Lung (tissue), 12 donors: ENCODE measurements around the gene TRIM44. TPM values are rescaled to one million over a fixed set of nuclear protein-coding genes. Genes with fewer than 3 reads are reported as not detected.

ENCODE experiments used
- ATAC-seq: fragments of 200-7000 bp; cut with Tn5 transposase; one replicate; pipeline ENCODE4 v1.9.1; 2020; ENCODE audit warnings: moderate number of reproducible peaks; ENCODE audit not compliant: insufficient read depth, low FRiP score
- DNase-seq, 3 donors: peaks; one replicate each; pipeline ENCODE4 v3.0.0-alpha.2; 2013 to 2017
- H3K27ac ChIP-seq, 2 donors: one replicate each; pipeline ENCODE4 v1.5.1; 2013; ENCODE audit warnings: mild to moderate bottlenecking in 2 of 2, moderate library complexity in 2 of 2, control low read depth in 1 of 2, inconsistent platforms in 1 of 2, low read depth in 1 of 2, low read length in 1 of 2
- H3K27me3 ChIP-seq, 3 donors: one replicate each; pipeline ENCODE4 v1.5.1; 2013; ENCODE audit warnings: low read length in 2 of 3; ENCODE audit not compliant: control insufficient read depth in 3 of 3, insufficient read depth in 3 of 3
- H3K36me3 ChIP-seq, 4 donors: one replicate each; pipeline ENCODE4 v1.5.1; 2013; ENCODE audit warnings: low read length in 4 of 4, mild to moderate bottlenecking in 1 of 4, moderate library complexity in 1 of 4; ENCODE audit not compliant: control insufficient read depth in 4 of 4, insufficient read depth in 4 of 4
- H3K4me1 ChIP-seq, 5 donors: one replicate each; pipeline ENCODE4 v1.5.1; 2013; ENCODE audit warnings: low read length in 5 of 5, mild to moderate bottlenecking in 2 of 5, moderate library complexity in 1 of 5; ENCODE audit not compliant: control insufficient read depth in 5 of 5, insufficient read depth in 5 of 5
- H3K4me3 ChIP-seq: one replicate; pipeline ENCODE4 v1.5.1; 2013; ENCODE audit warnings: mild to moderate bottlenecking, control low read depth, moderate library complexity
- H3K9ac ChIP-seq, 2 donors: one replicate each; pipeline ENCODE4 v1.5.1; 2013; ENCODE audit warnings: low read length in 2 of 2, control low read depth in 1 of 2; ENCODE audit not compliant: insufficient read depth in 1 of 2
- H3K9me3 ChIP-seq, 4 donors: one replicate each; pipeline ENCODE4 v1.5.1; 2013; ENCODE audit warnings: low read length in 3 of 4, mild to moderate bottlenecking in 1 of 4, moderate library complexity in 1 of 4; ENCODE audit not compliant: control insufficient read depth in 4 of 4, insufficient read depth in 3 of 4
- WGBS, 2 donors: extraction: QIAGEN DNeasy Blood & Tissue Kit; methylation state at CpG; one replicate each; pipeline ENCODE4 v1.1.7; 2013; 5-methylcytosine and 5-hydroxymethylcytosine counted together
- polyA plus RNA-seq, 2 donors: library from polyadenylated mRNA; stranded (reverse); fragments of 200-250 nt; gene quantifications; one replicate each; pipeline ENCODE4 v1.2.1, GENCODE V29; 2013
- total RNA-seq, 2 donors: library from RNA; depleted of rRNA in 1 of 2; stranded (reverse); fragments of >200 nt in 1 of 2; gene quantifications; one replicate each; pipeline ENCODE4 v1.2.1, GENCODE V29; 2014 to 2021
- TF ChIP-seq, protein P1 (sequence below): IDR thresholded peaks from 2 replicates; pipeline ENCODE4 v1.5.1; 2012; ENCODE audit warnings: mild to moderate bottlenecking; ENCODE audit errors: control extremely low read depth, extremely low read depth
- donor health status: control.
- donor health status: control.
- donor health status: Bipolar disorder and iron deficiency.
- donor health status: healthy.
- donor health status: DM: yes; HTN: yes; CAD: no.

The TRIM44 gene
- total and polyA plus RNA-seq, 4 donors: 9.1 to 62.2 (median 22.7) TPM

DNA sequence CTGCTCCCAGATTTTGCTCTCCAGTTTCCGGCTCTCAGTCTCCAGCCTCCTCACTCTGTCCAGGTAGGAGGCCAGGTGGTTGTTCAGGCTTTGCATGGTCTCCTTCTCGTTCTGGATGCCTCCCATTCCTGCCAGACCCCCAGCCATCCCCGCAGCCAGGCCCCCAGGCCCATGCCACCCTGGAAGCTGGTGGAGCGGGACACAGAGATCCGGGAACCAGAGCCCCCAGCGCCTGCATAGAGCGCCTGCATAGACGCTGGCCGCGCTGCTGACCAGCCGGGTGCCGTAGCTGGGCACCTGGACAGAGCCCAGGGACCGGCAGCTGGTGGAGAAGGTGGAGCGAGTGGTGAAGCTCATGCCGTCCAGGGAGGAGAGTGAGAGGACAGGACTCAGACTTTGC lies 198.6 kb downstream of the TRIM44 start:
- Histone ChIP-seq H3K36me3 (no peaks in the 10 kb centered on the region), H3K4me1 (no peaks in the 10 kb centered on the region), H3K27ac (no peak overlapping the region), H3K27me3 (no peaks in the 10 kb centered on the region), H3K9ac (no peak overlapping the region), H3K4me3 (no peak overlapping the region), H3K9me3 (peaks cover 0 to 3% (median 0%) of the 10 kb centered on the region in 4 donors)
- DNase-seq: no peak
- TF ChIP-seq, protein P1, sequence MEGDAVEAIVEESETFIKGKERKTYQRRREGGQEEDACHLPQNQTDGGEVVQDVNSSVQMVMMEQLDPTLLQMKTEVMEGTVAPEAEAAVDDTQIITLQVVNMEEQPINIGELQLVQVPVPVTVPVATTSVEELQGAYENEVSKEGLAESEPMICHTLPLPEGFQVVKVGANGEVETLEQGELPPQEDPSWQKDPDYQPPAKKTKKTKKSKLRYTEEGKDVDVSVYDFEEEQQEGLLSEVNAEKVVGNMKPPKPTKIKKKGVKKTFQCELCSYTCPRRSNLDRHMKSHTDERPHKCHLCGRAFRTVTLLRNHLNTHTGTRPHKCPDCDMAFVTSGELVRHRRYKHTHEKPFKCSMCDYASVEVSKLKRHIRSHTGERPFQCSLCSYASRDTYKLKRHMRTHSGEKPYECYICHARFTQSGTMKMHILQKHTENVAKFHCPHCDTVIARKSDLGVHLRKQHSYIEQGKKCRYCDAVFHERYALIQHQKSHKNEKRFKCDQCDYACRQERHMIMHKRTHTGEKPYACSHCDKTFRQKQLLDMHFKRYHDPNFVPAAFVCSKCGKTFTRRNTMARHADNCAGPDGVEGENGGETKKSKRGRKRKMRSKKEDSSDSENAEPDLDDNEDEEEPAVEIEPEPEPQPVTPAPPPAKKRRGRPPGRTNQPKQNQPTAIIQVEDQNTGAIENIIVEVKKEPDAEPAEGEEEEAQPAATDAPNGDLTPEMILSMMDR: no peak
- WGBS, 2 donors: 95 to 96% methylated on average over 15 of the region's 15 CpGs
- no peak for ATAC-seq

DNA sequence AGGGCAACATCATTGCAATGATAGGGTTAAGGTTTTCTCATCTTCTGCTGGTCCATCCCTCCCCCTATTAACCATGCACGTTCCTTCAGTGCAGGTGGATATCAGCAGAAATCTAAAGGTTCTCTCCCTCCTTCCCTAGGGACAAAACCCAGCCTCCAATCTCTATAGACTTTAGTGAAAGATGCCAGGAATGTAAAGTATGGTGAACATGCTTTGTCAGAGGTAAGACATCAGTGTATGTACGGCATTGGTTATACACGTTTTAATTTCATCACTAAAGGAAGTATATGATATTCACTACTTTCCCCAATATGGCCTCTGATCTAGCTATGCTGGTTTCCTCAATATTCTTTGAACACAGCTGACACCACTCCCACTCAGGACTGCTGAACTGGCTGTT lies 200.1 kb downstream of the TRIM44 start:
- TF ChIP-seq, protein P1: no peak
- ATAC-seq (no peak), DNase-seq (no peak)
- Histone ChIP-seq H3K9me3 (peaks cover 0 to 3% (median 0%) of the 10 kb centered on the region in 4 donors), H3K27me3 (no peaks in the 10 kb centered on the region), H3K36me3 (no peaks in the 10 kb centered on the region), H3K9ac (no peak overlapping the region), H3K4me3 (no peak overlapping the region), H3K27ac (no peak overlapping the region), H3K4me1 (peaks cover 0 to 10% (median 0%) of the 10 kb centered on the region in 5 donors)
- WGBS, 2 donors: 44 to 65% methylated on average over 3 of the region's 3 CpGs

DNA sequence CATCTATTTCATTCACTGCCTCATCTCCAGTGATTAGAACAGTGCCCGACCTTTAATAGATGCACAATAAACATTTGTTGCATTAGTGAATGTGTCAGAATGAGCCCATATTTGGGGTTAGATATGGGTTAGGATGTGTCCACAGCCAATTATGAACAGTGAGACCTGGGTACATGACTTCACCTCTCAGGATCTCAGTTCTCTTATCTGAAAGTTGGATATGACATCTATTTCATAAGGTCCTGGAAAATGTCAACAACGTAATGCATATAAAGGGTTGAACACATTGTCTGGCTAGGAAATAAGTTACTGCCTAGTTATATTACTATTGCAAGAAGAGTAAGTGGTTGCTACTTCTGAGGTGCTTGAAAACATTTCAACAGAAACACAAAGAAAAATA lies 201.6 kb downstream of the TRIM44 start:
- WGBS, 2 donors: 96% methylated on average over 2 of the region's 2 CpGs

More for the DNA sequence above, 201.6 kb downstream of the TRIM44 start:
- Histone ChIP-seq H3K27ac (no peak overlapping the region), H3K9ac (no peak overlapping the region), H3K9me3 (peaks cover 0 to 5% (median 3%) of the 10 kb centered on the region in 4 donors), H3K4me3 (no peak overlapping the region), H3K4me1 (peaks cover 0 to 10% (median 0%) of the 10 kb centered on the region in 5 donors), H3K27me3 (no peaks in the 10 kb centered on the region), H3K36me3 (no peaks in the 10 kb centered on the region)
- DNase-seq (no peak), ATAC-seq (no peak)
- TF ChIP-seq, protein P1: no peak
